ENCODE measurements around the gene BNIP5.

BNIP5 gene

DNA sequence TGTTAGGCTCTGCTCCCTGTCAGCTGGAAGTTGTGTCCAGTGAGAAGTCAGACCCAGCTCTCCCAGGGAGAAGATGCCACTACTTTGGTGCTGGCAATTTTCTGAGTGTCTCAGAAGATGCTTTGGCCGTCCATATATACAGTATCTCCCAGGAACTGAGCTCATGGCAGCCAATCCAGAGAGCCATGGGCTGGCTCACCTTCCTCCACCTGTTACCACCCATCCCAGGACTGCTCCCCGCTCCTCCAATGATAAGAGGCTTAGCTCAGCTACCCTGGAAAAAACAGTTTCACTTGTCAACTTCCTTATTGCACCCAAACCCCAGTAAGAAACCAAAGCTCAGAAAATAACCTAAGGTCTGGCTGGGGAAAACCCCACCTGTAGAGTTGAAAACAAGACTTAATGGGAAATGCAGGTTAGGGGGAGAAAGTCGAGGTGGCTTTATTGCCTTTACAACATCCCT is at the start of gene BNIP5:
Gene BNIP5 (minus strand): TSS at position 110 of the 463 bp plus-strand sequence. CDS start 6,198 bp downstream, outside the sequence.
- TF ChIP-seq, protein P1, sequence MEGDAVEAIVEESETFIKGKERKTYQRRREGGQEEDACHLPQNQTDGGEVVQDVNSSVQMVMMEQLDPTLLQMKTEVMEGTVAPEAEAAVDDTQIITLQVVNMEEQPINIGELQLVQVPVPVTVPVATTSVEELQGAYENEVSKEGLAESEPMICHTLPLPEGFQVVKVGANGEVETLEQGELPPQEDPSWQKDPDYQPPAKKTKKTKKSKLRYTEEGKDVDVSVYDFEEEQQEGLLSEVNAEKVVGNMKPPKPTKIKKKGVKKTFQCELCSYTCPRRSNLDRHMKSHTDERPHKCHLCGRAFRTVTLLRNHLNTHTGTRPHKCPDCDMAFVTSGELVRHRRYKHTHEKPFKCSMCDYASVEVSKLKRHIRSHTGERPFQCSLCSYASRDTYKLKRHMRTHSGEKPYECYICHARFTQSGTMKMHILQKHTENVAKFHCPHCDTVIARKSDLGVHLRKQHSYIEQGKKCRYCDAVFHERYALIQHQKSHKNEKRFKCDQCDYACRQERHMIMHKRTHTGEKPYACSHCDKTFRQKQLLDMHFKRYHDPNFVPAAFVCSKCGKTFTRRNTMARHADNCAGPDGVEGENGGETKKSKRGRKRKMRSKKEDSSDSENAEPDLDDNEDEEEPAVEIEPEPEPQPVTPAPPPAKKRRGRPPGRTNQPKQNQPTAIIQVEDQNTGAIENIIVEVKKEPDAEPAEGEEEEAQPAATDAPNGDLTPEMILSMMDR (IDR thresholded peaks at IDR 0.05; ENCODE audit: low read depth, low read length), result no peak

GRCh38 chr6:36384095-36384494 is 47.4 kb upstream of the BNIP5 start:
- H3K4me3 ChIP-seq (replicated peaks in 1 of 2; ENCODE audit: low read depth in 2 of 2, low read length in 2 of 2), result no peak overlapping the region
- DNase-seq (ENCODE audit: low read depth in 2 of 2), result no peak
- TF ChIP-seq, protein P1 (IDR thresholded peaks at IDR 0.05; ENCODE audit: low read depth, low read length), result no peak

More for the DNA sequence above, at the start of gene BNIP5:
- DNase-seq (ENCODE audit: low read depth in 2 of 2), result no peak
- H3K4me3 ChIP-seq (replicated peaks in 1 of 2; ENCODE audit: low read depth in 2 of 2, low read length in 2 of 2), result no peak within 1 kb of the TSS

DNA sequence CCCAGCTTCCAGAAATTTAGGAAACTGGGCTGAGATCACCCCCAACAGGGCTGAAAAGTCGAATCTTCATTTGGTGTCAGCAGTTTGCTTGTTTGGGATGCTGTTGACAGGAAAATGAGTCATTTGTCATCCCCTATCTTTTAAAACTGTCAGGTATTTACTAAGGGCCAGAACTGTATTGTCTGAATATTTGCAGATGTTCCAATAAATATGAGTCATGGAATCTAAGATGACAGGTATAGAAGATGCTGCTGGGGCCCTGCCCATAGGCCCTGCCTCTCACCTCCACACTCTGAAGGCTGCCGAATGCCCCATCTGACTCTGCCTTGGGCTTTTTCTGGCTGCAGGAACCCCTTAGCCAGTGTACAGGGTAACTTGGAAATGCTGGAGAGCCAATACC is 46.9 kb upstream of the BNIP5 start:
- TF ChIP-seq, protein P1 (IDR thresholded peaks at IDR 0.05; ENCODE audit: low read depth, low read length), result no peak
- H3K4me3 ChIP-seq (replicated peaks in 1 of 2; ENCODE audit: low read depth in 2 of 2, low read length in 2 of 2), result no peak overlapping the region
- no peak for DNase-seq (ENCODE audit: low read depth in 2 of 2)

- TF ChIP-seq, protein P1 (IDR thresholded peaks at IDR 0.05; ENCODE audit: low read depth, low read length), result no peak
- no peak for DNase-seq (ENCODE audit: low read depth in 2 of 2)
- H3K4me3 ChIP-seq (replicated peaks in 1 of 2; ENCODE audit: low read depth in 2 of 2, low read length in 2 of 2), result no peak overlapping the region
These were observed 46.3 kb upstream of the BNIP5 start for GRCh38 chr6:36382976-36383375.

- no peak overlapping the region for H3K4me3 ChIP-seq (replicated peaks in 1 of 2; ENCODE audit: low read depth in 2 of 2, low read length in 2 of 2)
- no peak for DNase-seq (ENCODE audit: low read depth in 2 of 2)
- TF ChIP-seq, protein P1 (IDR thresholded peaks at IDR 0.05; ENCODE audit: low read depth, low read length), result no peak
These were observed 45.1 kb upstream of the BNIP5 start for GRCh38 chr6:36381502-36382389.

- no peak for DNase-seq (ENCODE audit: low read depth in 2 of 2)
- H3K4me3 ChIP-seq (replicated peaks in 1 of 2; ENCODE audit: low read depth in 2 of 2, low read length in 2 of 2), result no peak overlapping the region
- TF ChIP-seq, protein P1 (IDR thresholded peaks at IDR 0.05; ENCODE audit: low read depth, low read length), result no peak
These were observed 43.5 kb upstream of the BNIP5 start for GRCh38 chr6:36380166-36380565.
